Esophagus muscularis mucosa (tissue), 4 donors: Measurements from ENCODE around the gene PPP2R1B.

Source experiments
- EP300 ChIP-seq: sonication (generic); formaldehyde crosslinking; IDR thresholded peaks from one replicate; pipeline ENCODE4 v1.6.1; 2017; ENCODE audit warnings: antibody characterized with exemption
- POLR2A ChIP-seq: fragments of 450-650 bp; IDR thresholded peaks from one replicate; pipeline ENCODE4 v1.6.1; 2017; ENCODE audit warnings: antibody characterized with exemption, moderate library complexity, mild to moderate bottlenecking, low read depth
- POLR2AphosphoS5 ChIP-seq, 2 donors: sonication (generic); formaldehyde crosslinking; IDR thresholded peaks; one replicate each; pipeline ENCODE4 v1.6.1; 2017; ENCODE audit warnings: antibody characterized with exemption in 2 of 2
- TF ChIP-seq, protein P1 (sequence below), 3 experiments: fragments of 200-600 bp in 2 of 3; fragments of 450-650 bp in 1 of 3; sonication (generic) in 2 of 3; IDR thresholded peaks; one replicate each; pipeline ENCODE4 v1.5.1; 2017 to 2019; ENCODE audit warnings: antibody characterized with exemption in 3 of 3, mild to moderate bottlenecking in 2 of 3, moderate library complexity in 1 of 3

DNA sequence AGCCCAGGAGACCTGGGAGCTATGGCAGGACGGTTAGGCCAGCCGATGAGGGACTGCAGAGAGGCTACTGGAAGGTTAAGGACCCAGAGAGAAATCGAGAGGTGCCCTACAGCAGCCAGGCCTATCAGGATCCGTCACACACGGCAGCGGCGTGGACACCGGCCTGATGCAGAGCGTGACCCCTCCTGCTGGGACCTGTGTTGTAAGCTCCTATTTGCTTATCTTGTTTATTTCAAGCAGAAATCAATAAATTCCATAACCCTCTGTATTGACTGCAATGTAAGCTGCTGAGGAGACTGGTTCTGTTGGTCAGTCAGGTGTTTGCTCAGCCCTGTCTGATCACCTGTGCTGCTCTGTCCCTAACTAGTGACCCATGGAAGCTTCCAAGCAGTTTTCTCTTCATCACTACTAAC lies 39.9 kb downstream of the PPP2R1B start:
- TF ChIP-seq, protein P1, sequence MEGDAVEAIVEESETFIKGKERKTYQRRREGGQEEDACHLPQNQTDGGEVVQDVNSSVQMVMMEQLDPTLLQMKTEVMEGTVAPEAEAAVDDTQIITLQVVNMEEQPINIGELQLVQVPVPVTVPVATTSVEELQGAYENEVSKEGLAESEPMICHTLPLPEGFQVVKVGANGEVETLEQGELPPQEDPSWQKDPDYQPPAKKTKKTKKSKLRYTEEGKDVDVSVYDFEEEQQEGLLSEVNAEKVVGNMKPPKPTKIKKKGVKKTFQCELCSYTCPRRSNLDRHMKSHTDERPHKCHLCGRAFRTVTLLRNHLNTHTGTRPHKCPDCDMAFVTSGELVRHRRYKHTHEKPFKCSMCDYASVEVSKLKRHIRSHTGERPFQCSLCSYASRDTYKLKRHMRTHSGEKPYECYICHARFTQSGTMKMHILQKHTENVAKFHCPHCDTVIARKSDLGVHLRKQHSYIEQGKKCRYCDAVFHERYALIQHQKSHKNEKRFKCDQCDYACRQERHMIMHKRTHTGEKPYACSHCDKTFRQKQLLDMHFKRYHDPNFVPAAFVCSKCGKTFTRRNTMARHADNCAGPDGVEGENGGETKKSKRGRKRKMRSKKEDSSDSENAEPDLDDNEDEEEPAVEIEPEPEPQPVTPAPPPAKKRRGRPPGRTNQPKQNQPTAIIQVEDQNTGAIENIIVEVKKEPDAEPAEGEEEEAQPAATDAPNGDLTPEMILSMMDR (IDR thresholded peaks at IDR 0.05): no peak
- TF ChIP-seq POLR2AphosphoS5 (IDR thresholded peaks at IDR 0.05) (no peak), POLR2A (no peak), EP300 (no peak)
